HG03103 (cell line): ENCODE results near the gene PHACTR1.
"Not testable (repeated sequence)": the region's sequence is repeated elsewhere in the genome, so short reads cannot be mapped to it uniquely, and the experiment has no call there.

Experiments
- ATAC-seq: cut with Tn5 transposase; IDR thresholded peaks from one replicate; pipeline ENCODE4 v1.9.1; 2021; ENCODE audit warnings: low read depth; ENCODE audit not compliant: unreplicated experiment

Gene PHACTR1

GRCh38 chr6:13125841-13126240 lies 409.3 kb downstream of the PHACTR1 start:
- ATAC-seq: no peak

- no peak for ATAC-seq
These were observed 415.5 kb downstream of the PHACTR1 start for GRCh38 chr6:13131935-13132661.

GRCh38 chr6:13133894-13134293 lies 417.3 kb downstream of the PHACTR1 start:
- not testable (repeated sequence) for ATAC-seq

GRCh38 chr6:13135152-13135551 lies 418.6 kb downstream of the PHACTR1 start:
- no peak for ATAC-seq

- ATAC-seq: no peak
These were observed 422.6 kb downstream of the PHACTR1 start for GRCh38 chr6:13139119-13139518.

- ATAC-seq: no peak
These were observed 424.4 kb downstream of the PHACTR1 start for GRCh38 chr6:13140980-13141379.

GRCh38 chr6:13141387-13141786 lies 424.8 kb downstream of the PHACTR1 start:
- no peak for ATAC-seq

GRCh38 chr6:13142611-13143010 lies 426.0 kb downstream of the PHACTR1 start:
- ATAC-seq: no peak

- ATAC-seq: no peak
These were observed 429.9 kb downstream of the PHACTR1 start for GRCh38 chr6:13146442-13146841.

GRCh38 chr6:13147376-13147775 lies 430.8 kb downstream of the PHACTR1 start:
- no peak for ATAC-seq

GRCh38 chr6:13147782-13148181 lies 431.2 kb downstream of the PHACTR1 start:
- ATAC-seq: no peak

- ATAC-seq: no peak
These were observed 436.2 kb downstream of the PHACTR1 start for GRCh38 chr6:13152764-13153163.

- no peak for ATAC-seq
These were observed 439.8 kb downstream of the PHACTR1 start for GRCh38 chr6:13156381-13156780.

- no peak for ATAC-seq
These were observed 440.7 kb downstream of the PHACTR1 start for GRCh38 chr6:13157293-13157692.

- no peak for ATAC-seq
These were observed 442.7 kb downstream of the PHACTR1 start for GRCh38 chr6:13159300-13159699.

GRCh38 chr6:13159822-13160221 lies 443.3 kb downstream of the PHACTR1 start:
- not testable (repeated sequence) for ATAC-seq

GRCh38 chr6:13163161-13163944 lies 446.8 kb downstream of the PHACTR1 start:
- no peak for ATAC-seq

- no peak for ATAC-seq
These were observed 447.7 kb downstream of the PHACTR1 start for GRCh38 chr6:13164291-13164690.

GRCh38 chr6:13165502-13166172 lies 449.1 kb downstream of the PHACTR1 start:
- ATAC-seq: no peak

GRCh38 chr6:13166269-13166668 lies 449.7 kb downstream of the PHACTR1 start:
- ATAC-seq: no peak

GRCh38 chr6:13166916-13167315 lies 450.3 kb downstream of the PHACTR1 start:
- no peak for ATAC-seq
